ENCODE results near the gene CD160. TPM values are rescaled to one million over a fixed set of nuclear protein-coding genes. Genes with fewer than 3 reads are reported as not detected.
A peak's percentile ranks its signal among the peaks of the same experiment; 100 is the strongest.

Gene CD160
- total RNA-seq, 2 donors from 2014 or later = not detected

DNA sequence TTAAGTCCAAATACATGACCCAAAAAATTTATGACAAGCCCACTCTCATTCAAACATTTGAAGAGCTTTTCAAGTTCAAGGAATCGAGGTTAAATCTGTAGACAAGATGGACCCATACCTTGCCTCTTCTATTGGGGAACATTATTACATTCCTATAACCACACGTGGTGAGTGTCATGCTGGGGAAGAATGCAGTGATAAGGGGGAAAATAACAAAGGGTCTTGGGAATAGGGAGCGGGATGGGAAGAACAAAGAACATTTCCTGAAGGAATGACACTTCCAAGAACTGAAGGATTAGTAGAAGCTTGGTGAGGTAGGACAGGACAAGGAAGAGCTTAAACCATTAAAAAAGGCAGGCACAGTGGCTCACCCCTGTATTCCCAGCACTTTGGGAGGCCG, 31.0 kb upstream of the CD160 start:
- WGBS, 2 experiments (ENCODE audit: insufficient coverage in 1 of 2, insufficient read length in 1 of 2) = 75 to 100% methylated on average over 1 to 4 of the region's 4 CpGs

DNA sequence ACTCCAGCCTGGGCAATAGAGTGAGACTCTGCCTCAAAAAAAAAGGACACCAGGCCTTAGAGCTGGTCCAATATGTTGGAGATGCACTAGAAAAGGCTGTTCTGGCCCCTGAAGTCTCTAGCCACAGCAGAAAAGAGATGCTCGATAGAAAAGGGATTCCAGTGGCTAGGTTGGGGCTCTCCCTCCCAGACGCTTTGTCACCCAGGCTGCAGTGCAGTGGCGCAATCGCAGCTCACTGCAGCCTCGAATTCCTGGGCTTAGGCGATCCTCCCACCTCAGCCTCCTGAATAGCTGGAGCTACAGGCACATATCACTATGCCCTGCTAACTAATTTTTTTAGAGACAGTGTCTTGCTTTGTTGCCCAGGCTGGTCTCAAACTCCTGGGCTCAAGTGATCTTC, 30.4 kb upstream of the CD160 start:
- Mint-ChIP-seq H3K27ac (no peak overlapping the region), H3K9me3 (no peaks in the 10 kb centered on the region), H3K4me3 (no peak overlapping the region), H3K36me3 (ENCODE audit: low read depth) (peaks cover 30% of the 10 kb centered on the region), H3K27me3 (ENCODE audit: insufficient read depth) (no peaks in the 10 kb centered on the region), H3K4me1 (peaks cover 40% of the 10 kb centered on the region)
- WGBS, 2 experiments (ENCODE audit: insufficient coverage in 1 of 2, insufficient read length in 1 of 2) = 91 to 95% methylated on average over 6 of the region's 6 CpGs
- TF ChIP-seq, protein P1, sequence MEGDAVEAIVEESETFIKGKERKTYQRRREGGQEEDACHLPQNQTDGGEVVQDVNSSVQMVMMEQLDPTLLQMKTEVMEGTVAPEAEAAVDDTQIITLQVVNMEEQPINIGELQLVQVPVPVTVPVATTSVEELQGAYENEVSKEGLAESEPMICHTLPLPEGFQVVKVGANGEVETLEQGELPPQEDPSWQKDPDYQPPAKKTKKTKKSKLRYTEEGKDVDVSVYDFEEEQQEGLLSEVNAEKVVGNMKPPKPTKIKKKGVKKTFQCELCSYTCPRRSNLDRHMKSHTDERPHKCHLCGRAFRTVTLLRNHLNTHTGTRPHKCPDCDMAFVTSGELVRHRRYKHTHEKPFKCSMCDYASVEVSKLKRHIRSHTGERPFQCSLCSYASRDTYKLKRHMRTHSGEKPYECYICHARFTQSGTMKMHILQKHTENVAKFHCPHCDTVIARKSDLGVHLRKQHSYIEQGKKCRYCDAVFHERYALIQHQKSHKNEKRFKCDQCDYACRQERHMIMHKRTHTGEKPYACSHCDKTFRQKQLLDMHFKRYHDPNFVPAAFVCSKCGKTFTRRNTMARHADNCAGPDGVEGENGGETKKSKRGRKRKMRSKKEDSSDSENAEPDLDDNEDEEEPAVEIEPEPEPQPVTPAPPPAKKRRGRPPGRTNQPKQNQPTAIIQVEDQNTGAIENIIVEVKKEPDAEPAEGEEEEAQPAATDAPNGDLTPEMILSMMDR (conservative IDR thresholded peaks at IDR 0.05) = no peak
- no peak overlapping the region for H3K27ac ChIP-seq (ENCODE audit: low read depth, low read length)
- H3K4me3 ChIP-seq (ENCODE audit: low read length) = no peak overlapping the region
- H3K27me3 ChIP-seq (ENCODE audit: control insufficient read depth, insufficient read depth, low read length, poor library complexity, severe bottlenecking) = no peaks in the 10 kb centered on the region
- H3K36me3 ChIP-seq (ENCODE audit: control insufficient read depth, insufficient read depth, low read length) = peaks cover 37% of the 10 kb centered on the region
- peaks cover 18% of the 10 kb centered on the region for H3K4me1 ChIP-seq (ENCODE audit: control insufficient read depth, insufficient read depth, low read length)
- no peaks in the 10 kb centered on the region for H3K9me3 ChIP-seq (ENCODE audit: control insufficient read depth, low read length)
- H3K9ac ChIP-seq (ENCODE audit: extremely low read depth, low read length, poor library complexity, severe bottlenecking) = no peak overlapping the region
- DNase-seq = no peak

More for the DNA sequence above, 31.0 kb upstream of the CD160 start:
- Histone ChIP-seq H3K36me3 (ENCODE audit: control insufficient read depth, insufficient read depth, low read length) (peaks cover 31% of the 10 kb centered on the region), H3K27ac (ENCODE audit: low read depth, low read length) (no peak overlapping the region), H3K27me3 (ENCODE audit: control insufficient read depth, insufficient read depth, low read length, poor library complexity, severe bottlenecking) (no peaks in the 10 kb centered on the region), H3K4me1 (ENCODE audit: control insufficient read depth, insufficient read depth, low read length) (peaks cover 18% of the 10 kb centered on the region), H3K9ac (ENCODE audit: extremely low read depth, low read length, poor library complexity, severe bottlenecking) (no peak overlapping the region), H3K4me3 (ENCODE audit: low read length) (no peak overlapping the region), H3K9me3 (ENCODE audit: control insufficient read depth, low read length) (no peaks in the 10 kb centered on the region)
- DNase-seq = peak; percentile 48
- Mint-ChIP-seq H3K4me1 (peaks cover 37% of the 10 kb centered on the region), H3K4me3 (no peak overlapping the region), H3K36me3 (ENCODE audit: low read depth) (peaks cover 26% of the 10 kb centered on the region), H3K27ac (no peak overlapping the region), H3K27me3 (ENCODE audit: insufficient read depth) (no peaks in the 10 kb centered on the region), H3K9me3 (no peaks in the 10 kb centered on the region)
- TF ChIP-seq, protein P1 (conservative IDR thresholded peaks at IDR 0.05) = no peak

DNA sequence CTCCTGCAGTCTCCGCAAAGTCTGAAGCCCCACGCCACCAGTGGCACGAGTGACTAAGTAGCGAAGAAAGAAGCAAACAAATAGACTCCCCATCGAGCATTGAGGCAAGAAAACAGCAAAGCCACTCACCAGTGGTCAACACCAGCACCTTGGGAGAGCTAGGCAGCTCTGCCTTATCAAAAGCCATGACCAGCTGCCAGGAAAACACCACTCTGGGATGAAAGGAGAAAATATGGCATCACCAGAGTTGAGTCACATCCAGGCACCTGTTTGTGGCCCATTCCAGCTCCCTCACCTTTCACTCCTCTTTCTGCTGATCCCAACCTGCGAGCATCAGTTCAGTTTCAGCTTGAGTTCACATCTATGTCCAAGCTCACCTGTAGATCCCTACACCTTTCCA, 29.4 kb upstream of the CD160 start:
- no peaks in the 10 kb centered on the region for H3K9me3 ChIP-seq (ENCODE audit: control insufficient read depth, low read length)
- H3K36me3 ChIP-seq (ENCODE audit: control insufficient read depth, insufficient read depth, low read length) = peaks cover 42% of the 10 kb centered on the region
- TF ChIP-seq, protein P1 (conservative IDR thresholded peaks at IDR 0.05) = no peak
- DNase-seq = peak; percentile 43
- no peak overlapping the region for H3K4me3 ChIP-seq (ENCODE audit: low read length)
- H3K36me3 Mint-ChIP-seq (ENCODE audit: low read depth) = peaks cover 34% of the 10 kb centered on the region
- no peaks in the 10 kb centered on the region for H3K9me3 Mint-ChIP-seq
- H3K27me3 ChIP-seq (ENCODE audit: control insufficient read depth, insufficient read depth, low read length, poor library complexity, severe bottlenecking) = no peaks in the 10 kb centered on the region
- peaks cover 43% of the 10 kb centered on the region for H3K4me1 Mint-ChIP-seq
- peak overlapping the region; percentile 23 for H3K4me3 Mint-ChIP-seq
- no peak overlapping the region for H3K27ac Mint-ChIP-seq
- no peaks in the 10 kb centered on the region for H3K27me3 Mint-ChIP-seq (ENCODE audit: insufficient read depth)
- no peak overlapping the region for H3K9ac ChIP-seq (ENCODE audit: extremely low read depth, low read length, poor library complexity, severe bottlenecking)
- WGBS, 2 experiments (ENCODE audit: insufficient coverage in 1 of 2, insufficient read length in 1 of 2) = 96 to 97% methylated on average over 5 to 6 of the region's 6 CpGs
- H3K4me1 ChIP-seq (ENCODE audit: control insufficient read depth, insufficient read depth, low read length) = peaks cover 18% of the 10 kb centered on the region
- no peak overlapping the region for H3K27ac ChIP-seq (ENCODE audit: low read depth, low read length)
